GM21381 (cell line): Measurements from ENCODE around the gene BMP10.
"Not testable (repeated sequence)": the region's sequence is repeated elsewhere in the genome, so short reads cannot be mapped to it uniquely, and the experiment has no call there.

Experiments
- ATAC-seq: cut with Tn5 transposase; IDR thresholded peaks from one replicate; pipeline ENCODE4 v1.9.1; 2021; ENCODE audit warnings: mild to moderate bottlenecking, moderate library complexity; ENCODE audit not compliant: unreplicated experiment

BMP10 gene

DNA sequence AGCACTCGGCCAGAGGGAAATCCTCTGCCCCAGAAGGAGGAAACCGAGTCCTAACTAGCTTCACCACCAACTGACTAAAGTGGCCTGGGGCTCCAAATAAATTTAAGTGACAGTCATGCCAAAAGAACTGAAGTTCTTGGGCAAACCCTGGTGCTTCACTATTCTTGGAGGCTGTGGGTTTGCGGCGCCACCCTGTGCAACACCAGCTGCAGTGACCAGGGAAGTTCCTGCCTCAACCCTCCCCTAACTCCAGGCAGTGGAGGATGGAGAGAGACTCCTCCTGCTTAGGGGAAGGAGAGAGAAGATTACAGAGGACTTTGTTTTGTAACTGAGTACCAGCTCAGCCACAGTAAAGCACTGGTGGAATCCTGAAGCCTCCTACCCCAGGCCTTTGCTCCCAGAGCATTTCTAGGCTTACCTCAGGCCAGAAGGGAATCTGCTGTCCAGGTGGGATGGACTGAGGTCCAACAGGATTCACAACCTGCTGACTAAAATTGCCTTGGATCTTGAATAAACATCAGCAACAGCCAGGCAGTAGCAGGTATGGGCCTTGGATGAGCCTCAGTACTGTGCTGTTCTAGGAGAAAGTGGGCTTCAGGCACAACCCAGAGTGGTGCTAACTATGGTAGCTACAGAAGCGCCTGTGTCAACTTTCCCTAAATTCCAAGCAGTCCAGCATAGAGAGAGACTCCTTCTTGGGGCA, 29.4 kb upstream of the BMP10 start:
- ATAC-seq = no peak

DNA sequence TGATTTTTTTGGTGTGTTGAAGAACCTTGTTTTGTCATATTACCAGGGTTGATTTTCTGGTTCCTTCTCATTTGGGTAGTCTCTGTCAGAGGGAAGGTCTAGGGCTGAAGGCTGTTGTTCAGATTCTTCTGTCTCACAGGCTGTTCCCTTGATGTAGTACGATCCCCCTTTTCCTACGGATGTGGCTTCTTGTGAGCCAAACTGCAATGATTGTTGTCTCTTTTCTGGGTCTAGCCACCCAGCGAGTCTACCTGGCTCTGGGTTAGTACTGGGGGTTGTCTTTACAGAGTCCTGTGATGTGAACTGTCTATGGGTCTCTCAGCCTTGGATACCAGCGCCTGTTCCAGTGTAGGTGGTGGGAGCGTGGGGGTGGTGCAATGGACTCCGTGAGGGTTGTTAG, 24.8 kb upstream of the BMP10 start:
- not testable (repeated sequence) for ATAC-seq

DNA sequence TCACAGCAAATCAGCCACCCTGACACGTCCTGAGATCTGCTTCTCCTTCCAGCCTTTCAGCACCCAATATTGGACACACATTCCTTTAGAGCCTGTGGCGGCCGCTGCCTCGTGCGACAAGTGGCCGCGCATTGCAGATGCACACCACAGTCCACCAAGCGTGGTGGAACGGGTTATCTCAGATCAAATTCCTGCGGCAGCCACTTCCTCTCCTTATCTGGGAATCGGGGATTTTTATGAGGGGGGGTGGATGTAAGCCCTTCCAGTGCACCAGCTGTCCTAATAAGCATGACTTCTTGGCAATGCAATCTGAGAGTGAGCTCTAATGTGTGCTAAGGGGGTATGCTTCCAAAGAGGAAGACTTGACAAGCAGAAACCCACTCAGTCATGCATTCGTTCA, 18.3 kb upstream of the BMP10 start:
- ATAC-seq = no peak

DNA sequence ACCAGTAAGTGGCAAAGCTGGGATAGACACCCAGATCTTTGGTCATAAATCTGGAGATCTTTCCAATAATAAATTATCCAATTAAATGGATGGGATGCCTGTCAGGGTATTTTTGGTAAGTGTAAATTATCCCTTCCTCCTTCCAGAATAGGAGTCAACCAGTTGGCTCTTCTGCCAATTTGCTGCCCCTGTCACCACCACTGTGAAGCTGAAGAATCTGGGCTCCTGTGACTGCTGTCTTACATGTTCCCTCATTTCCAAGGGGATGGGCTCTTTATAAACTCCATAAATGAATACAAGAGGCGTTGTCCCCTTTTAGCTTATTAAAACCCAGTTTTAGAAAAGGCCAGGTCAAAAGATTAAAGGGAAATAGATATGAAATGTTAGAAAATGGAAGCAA, 17.8 kb upstream of the BMP10 start:
- ATAC-seq = no peak

DNA sequence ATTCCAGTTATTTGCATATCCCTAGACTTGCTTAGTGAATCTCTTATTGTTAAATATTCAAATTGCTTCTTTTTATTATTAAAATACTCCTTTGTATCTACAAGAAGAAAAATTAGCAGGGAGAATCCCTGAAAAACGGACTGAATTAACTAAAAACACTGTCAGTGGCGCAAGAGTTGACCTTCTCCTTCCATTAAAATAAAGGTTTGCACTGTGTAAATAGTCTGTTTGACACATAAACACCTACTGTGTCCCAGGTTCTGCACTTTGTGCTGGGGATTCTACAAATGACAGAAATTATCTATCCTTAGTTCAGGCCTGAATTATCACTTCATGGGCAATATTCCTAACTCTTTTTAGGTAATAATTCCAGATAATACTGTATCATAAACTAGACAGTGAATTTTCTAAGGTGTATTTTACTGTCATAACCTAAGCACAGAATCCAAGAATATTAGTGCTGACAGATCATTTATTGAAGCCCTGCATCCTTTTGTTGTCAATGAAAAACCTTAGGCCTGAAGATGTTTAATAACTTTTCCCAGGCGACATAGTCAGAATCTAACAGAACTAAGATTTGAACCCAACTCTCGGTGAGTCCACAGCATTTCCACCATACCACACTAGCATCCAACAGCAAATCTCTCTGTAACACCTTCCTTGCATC, 17.0 kb upstream of the BMP10 start:
- ATAC-seq = no peak

DNA sequence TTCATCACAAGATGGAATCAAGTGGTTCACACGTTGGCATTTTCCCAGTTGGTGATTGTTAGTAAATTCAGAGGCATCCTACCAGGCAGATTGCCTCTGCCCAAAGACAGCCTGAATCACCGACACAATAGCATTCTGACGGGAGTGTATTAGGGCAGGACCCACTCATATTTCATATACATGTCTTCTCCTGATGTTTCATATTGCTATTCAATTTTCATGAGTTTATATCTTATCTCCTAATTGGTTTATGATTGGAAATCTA, 14.5 kb upstream of the BMP10 start:
- no peak for ATAC-seq

DNA sequence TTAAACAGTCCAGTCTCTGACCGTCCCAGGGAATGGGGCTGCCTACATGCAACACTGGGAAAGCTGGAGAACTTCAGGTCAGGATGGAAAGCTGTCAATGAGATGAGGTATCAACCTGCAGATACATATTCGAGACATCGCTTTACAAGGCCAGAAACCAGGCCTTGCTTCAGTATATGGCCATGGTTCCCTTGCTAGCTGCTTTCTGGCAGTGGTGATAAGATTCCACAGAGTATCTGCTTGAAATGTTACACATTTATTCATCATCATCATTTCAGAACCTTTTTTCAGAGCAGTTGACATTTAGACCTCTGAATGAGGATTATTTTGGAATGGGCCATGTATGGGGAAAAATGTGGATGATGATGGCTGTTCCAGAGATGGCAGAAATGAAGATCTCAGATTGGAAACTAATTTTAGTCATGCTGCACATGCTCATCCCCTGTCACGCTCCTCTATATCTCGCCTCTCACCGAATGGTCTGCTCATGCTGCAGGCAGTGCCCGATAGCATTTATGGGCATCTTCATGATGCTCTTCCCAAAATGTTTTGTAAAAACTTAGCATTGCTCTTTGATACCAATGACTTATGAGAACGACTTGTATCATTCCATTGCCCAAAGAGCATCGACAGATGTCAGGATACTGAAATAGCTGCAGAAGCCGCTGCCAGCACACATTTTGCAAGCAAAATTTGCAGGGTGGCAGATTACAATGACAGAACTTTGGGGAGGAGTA, 14.0 kb upstream of the BMP10 start:
- no peak for ATAC-seq

DNA sequence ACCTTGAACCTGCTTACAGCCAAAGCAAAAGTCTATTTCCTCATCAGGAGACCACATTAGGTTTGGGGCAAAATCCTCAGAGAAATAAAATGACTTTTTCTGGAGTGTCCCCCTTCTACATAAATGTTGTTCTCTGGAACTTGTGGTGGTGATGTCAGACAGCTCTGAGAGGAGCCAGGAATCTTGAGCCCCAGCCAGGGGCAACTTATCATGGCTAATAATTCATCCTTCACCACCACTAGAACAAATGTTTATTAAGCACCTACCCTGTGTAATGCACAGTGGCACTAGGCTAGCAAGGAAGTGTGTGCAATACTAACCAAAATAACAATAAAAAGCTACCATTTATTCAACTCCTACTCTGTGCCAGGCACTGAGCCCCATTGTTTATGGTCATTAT, 9.0 kb upstream of the BMP10 start:
- ATAC-seq = no peak

DNA sequence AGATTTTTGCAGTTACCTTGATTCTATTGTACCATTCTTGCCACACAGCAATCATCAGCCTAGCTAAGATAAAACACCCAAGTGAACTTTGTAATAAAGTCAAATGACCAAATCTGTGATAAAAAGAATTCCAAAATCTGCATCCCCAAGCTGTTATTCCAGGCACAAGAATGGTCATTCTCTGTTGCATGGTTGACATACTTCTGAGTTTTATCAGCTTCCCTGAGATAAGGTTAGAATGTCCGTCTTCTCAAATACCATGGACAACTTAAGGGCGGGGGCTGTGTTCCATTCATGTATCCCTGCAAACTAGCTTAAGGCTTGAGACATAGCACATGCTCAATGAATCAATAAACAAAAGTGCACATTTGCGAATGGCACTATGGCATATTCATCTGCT, 8.1 kb upstream of the BMP10 start:
- ATAC-seq = no peak

DNA sequence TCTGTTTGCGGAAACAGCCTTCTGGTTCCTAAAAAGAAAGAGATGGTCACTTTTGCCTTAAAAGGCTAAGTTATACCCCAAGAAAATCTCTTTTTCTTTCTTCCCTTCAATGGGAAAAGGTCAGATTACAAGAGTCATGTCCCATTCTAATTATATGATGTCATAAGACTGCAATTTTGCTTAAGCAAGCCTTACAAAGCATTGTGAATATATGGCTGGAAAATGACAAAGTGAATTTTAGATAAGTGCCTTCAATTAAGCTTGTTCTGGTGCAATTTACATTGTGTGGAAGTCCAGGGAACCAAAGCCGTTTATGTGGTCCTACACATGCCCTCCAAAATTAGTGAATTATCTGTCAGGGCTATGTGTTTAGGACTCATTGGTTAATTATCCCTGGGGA, 7.6 kb upstream of the BMP10 start:
- no peak for ATAC-seq

DNA sequence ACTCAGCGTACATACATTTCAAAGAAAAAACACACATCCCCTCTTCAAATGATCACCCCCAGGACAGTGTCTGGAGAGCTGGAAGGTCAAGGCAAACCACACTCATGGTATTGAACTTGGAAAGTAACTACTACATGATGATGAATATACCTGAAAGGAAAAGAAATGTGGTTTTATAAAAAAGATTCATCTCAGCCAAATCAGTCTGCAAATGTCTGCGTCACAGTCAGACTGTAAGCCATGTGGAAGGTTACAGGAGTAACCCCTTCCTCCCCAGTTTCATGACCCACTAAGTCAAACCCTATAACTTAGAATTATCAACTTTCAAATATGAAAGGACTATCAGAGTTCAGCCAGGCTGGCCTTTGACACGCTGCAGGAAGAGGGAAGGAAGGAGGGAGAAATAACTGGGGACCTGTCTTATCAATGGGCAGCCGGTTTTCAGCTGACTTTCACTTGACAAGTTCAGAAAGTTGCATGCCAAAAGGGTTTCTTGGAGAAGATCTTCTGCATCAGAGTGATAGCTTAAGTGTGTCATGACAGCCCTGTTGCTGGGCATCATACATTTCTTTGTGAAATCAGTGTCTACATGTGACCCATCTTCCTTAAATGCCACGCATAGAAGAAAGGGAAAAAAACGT, 7.0 kb upstream of the BMP10 start:
- ATAC-seq = no peak

DNA sequence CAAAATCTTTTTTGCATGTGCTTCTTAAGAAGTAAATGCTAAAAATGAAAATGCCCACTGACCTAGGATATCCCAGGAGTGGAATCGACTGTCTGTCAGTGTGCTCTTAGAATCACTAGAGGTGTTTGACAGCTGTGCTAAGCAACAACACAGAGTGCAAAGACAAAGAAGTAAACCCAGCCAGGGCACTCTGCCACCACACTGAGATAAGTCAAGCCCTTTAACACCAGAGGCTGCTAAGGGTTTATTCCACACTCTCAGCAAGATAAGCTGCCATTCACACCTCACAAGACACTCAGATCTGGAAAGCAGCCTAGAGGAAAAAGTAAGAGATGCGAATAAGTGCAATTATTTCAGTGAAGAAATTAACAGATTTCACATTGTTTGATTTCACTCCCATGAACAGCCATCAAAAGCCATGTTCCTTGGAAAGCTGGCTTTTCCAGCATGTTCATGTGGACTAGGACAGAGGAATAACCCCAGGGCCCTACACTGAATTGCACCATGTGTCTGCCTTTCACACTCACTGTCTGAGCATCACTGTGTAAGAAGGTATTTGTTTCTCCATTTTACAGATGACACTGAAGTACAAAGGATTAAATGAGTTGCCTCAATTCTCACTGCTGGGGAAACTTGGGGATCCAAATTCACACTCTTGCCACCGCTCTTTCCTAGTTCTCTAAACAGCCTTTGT, 6.0 kb upstream of the BMP10 start:
- no peak for ATAC-seq

DNA sequence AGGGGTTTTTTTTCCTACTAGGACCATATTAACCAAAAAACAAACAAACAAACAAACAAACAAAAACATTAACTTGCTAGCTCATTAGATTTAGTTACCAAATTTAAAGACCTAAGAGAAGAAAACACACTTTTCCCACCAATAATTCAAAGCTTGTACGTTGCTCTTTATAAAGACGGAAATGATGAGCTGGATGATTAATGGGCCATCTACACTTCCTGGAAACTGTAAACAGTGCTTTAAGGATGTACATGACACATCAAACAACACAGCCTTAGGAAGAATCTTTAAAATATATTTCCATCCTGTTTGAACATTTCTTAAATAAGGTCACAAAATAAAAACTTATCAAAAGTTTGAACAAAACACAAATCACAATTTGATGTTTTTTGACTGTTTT, 982 bp downstream of the BMP10 start:
- no peak for ATAC-seq

DNA sequence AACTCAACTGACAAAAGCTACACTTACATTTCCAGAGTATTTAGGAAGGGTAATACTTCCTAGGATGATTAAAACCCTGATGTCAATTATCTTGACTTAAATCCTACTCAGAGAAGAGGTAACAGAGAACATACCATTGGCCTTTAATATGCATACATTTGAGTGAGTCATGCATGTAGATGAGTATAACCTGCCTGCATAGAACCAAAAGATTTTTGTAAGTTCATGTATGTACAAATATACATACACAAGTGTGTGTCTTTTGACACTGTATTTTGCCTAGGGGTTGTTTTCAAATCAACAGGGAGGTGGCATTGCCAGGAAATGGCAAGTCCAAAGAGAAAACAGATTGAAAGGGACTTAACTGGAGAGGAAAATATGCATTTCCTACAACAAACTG, 6.1 kb downstream of the BMP10 start:
- ATAC-seq = no peak

DNA sequence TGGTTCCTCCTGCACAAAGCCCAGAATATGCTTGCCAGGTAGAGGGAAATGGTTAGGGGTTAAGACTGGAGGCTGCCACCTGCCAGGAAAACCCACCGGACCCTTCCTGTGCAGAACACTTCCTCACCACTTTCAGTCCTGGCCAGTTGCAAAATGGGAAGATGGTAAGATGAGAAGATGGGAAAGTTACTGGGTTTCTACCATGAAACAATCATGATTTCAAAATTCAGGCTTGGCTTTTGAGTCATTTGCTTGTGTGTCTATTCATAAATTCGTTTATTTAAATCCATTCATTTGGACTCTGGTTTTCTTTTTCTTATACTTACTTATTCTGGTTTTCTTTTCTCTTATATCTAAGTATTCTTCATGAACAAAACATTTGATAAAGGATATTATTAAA, 7.2 kb downstream of the BMP10 start:
- no peak for ATAC-seq

DNA sequence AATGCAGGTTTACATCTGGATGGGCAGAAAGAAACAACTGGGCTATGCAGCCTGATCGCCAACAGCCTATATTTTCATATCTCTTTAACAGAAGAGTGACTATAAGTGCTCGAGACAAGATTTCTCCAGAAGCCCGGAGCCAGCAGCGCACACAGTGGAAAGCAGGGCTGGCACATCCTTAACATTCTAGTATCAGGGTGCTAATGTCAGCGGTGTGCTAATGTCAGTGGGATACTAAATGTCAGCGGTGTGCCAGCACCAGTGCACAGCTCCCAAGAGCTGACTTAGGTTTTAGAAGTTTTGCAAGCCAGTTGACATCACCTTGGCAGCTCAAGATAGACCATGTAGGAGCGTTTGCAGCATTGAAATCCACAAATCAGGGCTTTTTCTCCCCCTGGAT, 8.3 kb downstream of the BMP10 start:
- no peak for ATAC-seq

DNA sequence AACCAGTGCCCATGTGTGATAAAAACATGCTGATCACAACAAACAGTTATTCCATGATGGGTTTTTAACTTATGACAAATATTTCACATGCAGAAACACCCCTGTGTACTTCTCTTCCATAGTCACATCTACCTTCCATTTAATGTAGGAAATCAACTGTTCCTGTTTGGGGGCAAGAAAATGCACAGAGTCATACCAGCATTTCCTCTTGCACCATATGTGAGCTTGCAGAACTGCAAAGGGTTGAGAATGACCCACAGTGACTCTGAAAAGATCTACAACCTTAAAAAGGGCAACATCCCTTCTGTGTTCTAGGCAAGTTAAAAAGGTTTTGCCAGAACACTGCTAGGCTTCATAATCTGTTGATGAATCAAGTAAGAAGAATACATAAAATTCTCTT, 9.9 kb downstream of the BMP10 start:
- ATAC-seq = no peak

DNA sequence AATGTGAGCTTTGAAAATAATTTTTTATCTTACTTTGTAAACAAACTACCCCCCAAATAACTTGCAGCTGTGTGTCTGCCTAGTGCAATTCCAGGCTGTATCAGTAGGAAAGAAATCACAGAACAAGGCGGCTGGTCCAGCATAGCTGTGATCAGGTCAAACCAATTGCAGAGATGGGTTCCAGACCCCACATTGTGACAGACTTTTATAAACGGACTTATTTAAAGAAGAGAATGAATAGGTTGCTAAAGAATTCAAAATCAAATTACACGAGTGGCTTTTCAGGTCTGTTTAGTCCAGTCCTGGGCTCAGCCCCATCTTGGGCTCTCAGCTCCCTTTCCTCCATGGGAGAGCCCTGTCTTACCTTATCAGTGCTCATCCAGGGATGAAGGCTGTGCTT, 11.1 kb downstream of the BMP10 start:
- no peak for ATAC-seq

DNA sequence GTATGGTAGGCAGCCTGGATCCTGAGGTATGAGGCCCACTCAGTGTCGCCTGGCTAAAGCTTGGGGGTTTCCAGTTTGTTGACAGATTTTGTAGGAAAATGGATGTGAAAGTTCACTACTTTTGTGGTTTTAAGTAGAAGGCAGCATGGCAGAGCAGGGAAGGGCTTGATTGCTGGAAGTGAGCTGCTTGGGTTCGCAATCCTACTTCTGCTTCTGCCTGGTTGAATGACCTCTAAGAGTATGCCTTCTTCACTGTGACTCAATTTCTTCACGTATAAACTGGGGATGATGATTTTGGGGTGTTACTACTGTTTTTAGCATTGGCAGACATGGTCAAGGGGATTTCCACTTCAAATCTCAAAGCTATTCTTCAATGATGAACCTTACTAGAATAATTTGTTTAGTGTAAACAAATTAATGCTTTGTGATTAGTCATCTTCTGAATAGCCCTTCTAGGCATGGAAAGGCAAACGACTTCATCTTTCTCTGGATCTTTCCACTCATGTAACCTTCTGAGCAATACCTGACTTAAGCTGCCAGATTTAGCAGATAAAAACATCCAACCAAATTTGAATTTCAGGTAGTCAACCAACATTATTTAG, 13.2 kb downstream of the BMP10 start:
- peak; percentile 62 for ATAC-seq

DNA sequence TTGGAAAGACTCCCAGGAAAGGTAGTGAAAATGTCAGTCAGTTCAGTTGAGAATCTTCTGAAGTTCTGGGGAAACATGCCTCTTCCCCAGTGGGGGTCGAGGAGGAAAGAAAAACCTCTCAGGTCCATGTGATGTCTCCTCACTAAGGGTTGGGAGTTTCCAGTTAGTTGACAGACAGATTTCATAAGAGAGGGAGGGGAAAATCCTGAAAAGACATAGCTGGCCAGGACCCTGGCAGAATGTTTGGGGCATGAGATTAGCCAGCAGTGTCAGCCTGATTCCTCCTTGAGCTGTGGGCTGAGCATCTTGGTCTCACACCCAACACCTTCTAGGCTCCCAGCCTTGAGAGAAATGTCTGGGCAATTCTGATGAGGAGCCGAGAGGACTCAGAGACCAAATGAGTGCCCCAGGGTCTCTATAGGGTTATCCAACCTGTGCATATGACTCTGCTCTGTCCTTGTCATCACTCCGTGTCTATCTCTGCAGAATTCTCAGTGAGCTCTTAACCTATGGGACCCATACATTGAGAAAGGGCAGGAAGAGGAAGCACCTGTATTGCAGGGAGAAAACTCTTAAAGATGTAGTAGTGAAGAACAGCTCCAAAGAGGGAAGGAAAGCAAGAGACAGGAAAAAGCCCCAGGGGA, 13.9 kb downstream of the BMP10 start:
- ATAC-seq = no peak

DNA sequence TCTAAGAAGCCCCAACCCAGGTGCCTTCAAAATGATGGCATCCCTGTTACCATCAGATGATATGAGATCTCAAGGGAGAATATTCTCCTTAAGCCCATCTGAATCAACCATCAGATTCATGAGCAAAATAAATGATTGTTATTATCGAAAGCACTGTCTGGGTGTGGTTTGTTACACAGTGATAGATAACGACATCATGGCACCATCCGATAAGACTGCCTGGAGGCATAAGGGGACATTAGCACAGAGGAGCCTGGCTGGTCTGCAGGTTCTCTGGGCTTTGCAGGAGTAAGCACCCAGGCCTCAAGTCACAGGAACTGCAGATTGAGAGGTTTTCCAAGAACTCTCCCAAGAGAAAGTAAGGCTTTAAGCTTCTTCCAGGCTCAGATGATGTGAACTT, 15.6 kb downstream of the BMP10 start:
- no peak for ATAC-seq
